IgD-negative memory B cell (primary cell): Measurements from ENCODE around the gene BRSK1. TPM values are rescaled to one million over a fixed set of nuclear protein-coding genes. Genes with fewer than 3 reads are reported as not detected.
A peak's percentile ranks its signal among the peaks of the same experiment; 100 is the strongest.

Experiments used
- H3K27ac Mint-ChIP-seq, 3 donors: one replicate each; pipeline ENCODE4 v1.8.0; 2020 to 2022; ENCODE audit warnings: mild to moderate bottlenecking in 3 of 3, mixed read lengths in 3 of 3, moderate library complexity in 1 of 3
- H3K27me3 Mint-ChIP-seq: one replicate; pipeline ENCODE4 v1.8.0; 2021; ENCODE audit warnings: mixed read lengths
- H3K36me3 Mint-ChIP-seq: one replicate; pipeline ENCODE4 v1.8.0; 2020; ENCODE audit warnings: mild to moderate bottlenecking, mixed read lengths
- H3K4me1 Mint-ChIP-seq, 3 donors: one replicate each; pipeline ENCODE4 v1.8.0; 2020 to 2022; ENCODE audit warnings: mixed read lengths in 3 of 3, mild to moderate bottlenecking in 1 of 3
- H3K4me3 Mint-ChIP-seq, 4 donors: one replicate each; pipeline ENCODE4 v1.8.0; 2020 to 2022; ENCODE audit warnings: mild to moderate bottlenecking in 4 of 4, mixed read lengths in 4 of 4, moderate library complexity in 3 of 4
- H3K9me3 Mint-ChIP-seq, 3 donors: one replicate each; pipeline ENCODE4 v1.8.0; 2020 to 2021; ENCODE audit warnings: mixed read lengths in 3 of 3, mild to moderate bottlenecking in 1 of 3
- polyA plus RNA-seq: library from polyadenylated mRNA; unstranded; fragments of 300-500 nt; fragmentation: Illumina TruSeq; gene quantifications from one replicate; pipeline ENCODE4 v1.2.3, GENCODE V29; 2021

The BRSK1 gene
- polyA plus RNA-seq, 1 donor from 2014 or later, result 0.34 TPM

DNA sequence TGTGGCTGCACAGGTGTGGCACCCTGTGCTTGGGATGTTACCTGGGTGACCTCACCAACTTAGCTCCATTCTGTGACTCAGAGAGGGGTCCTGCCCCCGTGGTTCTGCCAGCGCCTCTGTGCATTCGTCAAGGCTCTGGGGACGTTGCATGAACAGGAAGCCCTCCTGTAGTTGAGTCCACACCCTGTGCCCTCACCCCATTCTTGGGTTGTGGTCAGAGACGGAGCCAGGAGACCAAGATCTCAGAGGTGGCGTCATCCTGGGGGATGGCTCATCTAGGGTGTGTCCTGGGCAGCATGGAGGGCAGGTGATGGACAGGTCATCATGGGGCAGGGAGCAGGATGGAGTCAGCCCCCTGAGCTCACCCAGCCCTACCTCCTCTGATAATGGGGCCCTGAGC lies 68.2 kb downstream of the BRSK1 start:
- Mint-ChIP-seq H3K36me3 (no peaks in the 10 kb centered on the region), H3K27me3 (peaks cover 44% of the 10 kb centered on the region), H3K4me3 (no peak overlapping the region), H3K4me1 (peaks cover 4 to 9% (median 5%) of the 10 kb centered on the region in 3 donors), H3K9me3 (peaks cover 0 to 3% (median 0%) of the 10 kb centered on the region in 3 donors), H3K27ac (peak overlapping the region in 1 of 3 donors; percentile 69)

DNA sequence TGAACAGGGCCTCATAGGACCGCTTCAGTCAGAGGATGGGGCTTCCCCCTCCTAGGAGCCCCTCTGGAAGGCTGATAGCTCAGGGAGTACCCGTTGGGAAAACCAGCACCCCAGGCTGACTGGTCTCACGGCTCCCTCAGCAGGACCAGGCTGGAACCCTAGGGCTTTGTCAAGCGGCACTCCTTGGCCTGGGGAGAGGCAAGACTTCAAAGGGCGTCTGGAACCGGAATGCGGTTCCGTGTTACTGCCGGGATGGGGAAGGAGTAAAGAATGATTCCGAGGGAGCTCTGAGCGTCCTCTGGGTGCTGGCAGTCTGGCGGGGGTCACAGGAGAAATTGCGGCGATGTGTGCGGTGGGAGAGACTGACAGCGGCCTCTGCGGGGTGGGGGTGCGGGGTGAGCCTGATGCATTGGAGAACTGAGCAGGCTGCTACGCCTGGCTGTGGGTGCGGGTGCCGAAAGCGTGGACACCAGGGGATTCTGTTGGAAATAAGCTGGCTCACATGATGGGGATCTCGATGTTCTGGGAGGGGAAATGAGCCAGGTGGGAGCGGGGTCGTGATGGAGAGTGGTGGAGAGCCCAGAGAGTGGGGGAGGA lies 68.8 kb downstream of the BRSK1 start:
- H3K27ac Mint-ChIP-seq, result peak overlapping the region in 1 of 3 donors; percentile 6
- peaks cover 47% of the 10 kb centered on the region for H3K27me3 Mint-ChIP-seq
- H3K9me3 Mint-ChIP-seq, result peaks cover 0 to 3% (median 0%) of the 10 kb centered on the region in 3 donors
- peaks cover 4 to 9% (median 5%) of the 10 kb centered on the region in 3 donors for H3K4me1 Mint-ChIP-seq
- H3K4me3 Mint-ChIP-seq, result peak overlapping the region in 3 of 4 donors; percentile 19 to 73 (median 50)
- peaks cover 2% of the 10 kb centered on the region for H3K36me3 Mint-ChIP-seq

DNA sequence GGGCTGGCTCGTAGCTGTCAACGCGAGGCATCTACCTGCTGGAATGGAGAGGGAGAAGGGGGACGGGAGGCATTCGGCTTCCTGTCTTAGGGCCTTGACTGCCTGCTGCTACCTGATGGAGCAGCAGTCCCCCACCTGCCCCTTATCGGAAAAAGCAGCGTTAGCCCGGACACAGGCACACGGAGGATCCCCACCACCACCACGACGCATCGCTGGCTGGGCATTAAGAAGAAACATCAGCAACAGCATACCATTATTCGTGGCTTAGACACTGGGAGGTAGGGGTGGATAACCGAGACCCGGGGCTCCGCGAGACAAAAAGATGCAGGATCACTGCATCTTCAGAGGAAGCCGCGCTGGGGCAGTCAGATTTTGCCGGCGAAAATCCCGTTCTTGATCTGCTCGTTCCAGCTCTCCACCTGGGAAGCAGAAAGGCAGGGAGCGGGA lies 69.6 kb downstream of the BRSK1 start:
- Mint-ChIP-seq H3K4me1 (peaks cover 4 to 9% (median 5%) of the 10 kb centered on the region in 3 donors), H3K36me3 (peaks cover 2% of the 10 kb centered on the region), H3K27ac (no peak overlapping the region), H3K27me3 (peaks cover 46% of the 10 kb centered on the region), H3K9me3 (peaks cover 0 to 5% (median 0%) of the 10 kb centered on the region in 3 donors), H3K4me3 (peak overlapping the region; percentile 50 to 89 (median 76))

DNA sequence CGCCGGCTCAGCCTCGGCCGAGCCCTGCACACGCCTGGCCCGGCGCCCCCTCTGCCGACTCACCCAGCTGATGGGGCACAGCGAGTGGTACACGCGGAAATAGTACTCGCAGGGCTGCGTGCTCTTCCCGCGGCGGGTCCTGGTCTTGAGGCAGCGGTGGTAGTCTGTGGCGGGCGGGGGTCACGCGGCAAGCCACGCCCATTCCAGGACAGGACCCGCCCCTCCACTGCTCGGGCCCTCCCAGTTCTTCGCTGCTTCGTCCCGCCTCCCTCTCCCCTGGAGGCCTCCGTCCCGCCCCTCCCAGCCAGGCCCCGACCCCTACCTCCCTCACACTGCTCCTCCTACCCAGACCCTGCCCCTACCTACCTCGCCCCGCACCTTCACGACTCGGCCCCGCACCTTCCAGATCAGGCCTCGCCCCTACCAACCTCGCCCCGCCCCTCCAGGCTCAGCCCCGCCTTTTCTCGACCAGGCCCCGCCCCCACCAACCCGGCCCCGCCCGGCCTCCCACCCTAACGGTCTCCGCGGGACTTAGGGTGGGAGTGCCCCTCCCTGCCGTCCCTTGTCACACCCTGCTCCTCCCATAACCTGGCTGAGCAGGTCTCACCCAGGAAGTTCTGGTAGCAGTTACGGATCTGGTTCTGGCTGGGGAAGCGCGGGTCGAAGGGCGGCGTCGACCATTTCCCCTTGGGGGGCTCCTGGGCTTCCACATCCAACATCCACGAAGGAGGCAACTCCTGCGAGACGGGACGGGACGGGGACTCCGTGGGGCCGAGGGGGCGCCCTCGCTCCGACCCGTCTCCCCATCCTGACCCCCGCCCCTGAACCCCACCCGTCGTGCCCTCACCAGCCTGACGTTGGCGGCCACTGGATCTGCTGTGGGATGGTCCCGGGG lies 70.3 kb downstream of the BRSK1 start:
- peaks cover 4 to 9% (median 5%) of the 10 kb centered on the region in 3 donors for H3K4me1 Mint-ChIP-seq
- peak overlapping the region in 3 of 4 donors; percentile 68 to 89 (median 85) for H3K4me3 Mint-ChIP-seq
- H3K27ac Mint-ChIP-seq, result peak overlapping the region in 1 of 3 donors; percentile 39
- peaks cover 0 to 5% (median 0%) of the 10 kb centered on the region in 3 donors for H3K9me3 Mint-ChIP-seq
- peaks cover 46% of the 10 kb centered on the region for H3K27me3 Mint-ChIP-seq
- peaks cover 2% of the 10 kb centered on the region for H3K36me3 Mint-ChIP-seq

DNA sequence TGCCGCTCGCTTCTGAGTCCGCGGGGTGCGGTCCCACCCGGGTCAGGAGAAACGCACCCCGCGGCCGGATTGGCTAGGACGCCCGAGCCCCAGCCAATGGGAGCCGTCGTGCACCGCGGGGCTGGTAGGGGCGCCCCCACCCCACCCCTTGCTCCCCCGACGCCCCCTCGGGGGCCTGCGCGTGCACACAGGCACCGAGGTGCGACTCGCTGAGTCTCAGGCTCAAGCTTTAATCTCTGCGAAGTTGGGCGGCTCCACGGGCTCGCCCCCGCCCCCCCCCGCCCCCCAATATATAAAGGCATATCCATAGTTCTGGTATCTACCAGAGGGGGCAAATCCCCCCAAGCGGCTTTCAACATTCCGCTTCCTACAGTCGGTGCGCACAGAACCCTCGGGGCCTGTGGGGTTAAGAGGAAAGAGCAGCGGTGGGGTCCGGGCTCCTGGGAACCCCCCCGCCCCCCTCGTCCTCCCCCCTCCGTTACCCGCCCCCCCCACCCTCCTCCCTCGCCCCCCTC lies 71.0 kb downstream of the BRSK1 start, which contains the start of gene COX6B2:
Gene COX6B2 (minus strand): TSS at position 22 of the 515 bp plus-strand sequence. CDS start 198 bp downstream, outside the sequence.
- Mint-ChIP-seq H3K4me3 (peak within 1 kb of the TSS; percentile 50 to 89 (median 76)), H3K27ac (peak within 1 kb of the TSS in 1 of 3 donors; percentile 39), H3K36me3 (peaks cover 2% of the 10 kb centered on the region), H3K9me3 (peaks cover 0 to 5% (median 0%) of the 10 kb centered on the region in 3 donors), H3K27me3 (peaks cover 46% of the 10 kb centered on the region), H3K4me1 (peaks cover 4 to 9% (median 5%) of the 10 kb centered on the region in 3 donors)

DNA sequence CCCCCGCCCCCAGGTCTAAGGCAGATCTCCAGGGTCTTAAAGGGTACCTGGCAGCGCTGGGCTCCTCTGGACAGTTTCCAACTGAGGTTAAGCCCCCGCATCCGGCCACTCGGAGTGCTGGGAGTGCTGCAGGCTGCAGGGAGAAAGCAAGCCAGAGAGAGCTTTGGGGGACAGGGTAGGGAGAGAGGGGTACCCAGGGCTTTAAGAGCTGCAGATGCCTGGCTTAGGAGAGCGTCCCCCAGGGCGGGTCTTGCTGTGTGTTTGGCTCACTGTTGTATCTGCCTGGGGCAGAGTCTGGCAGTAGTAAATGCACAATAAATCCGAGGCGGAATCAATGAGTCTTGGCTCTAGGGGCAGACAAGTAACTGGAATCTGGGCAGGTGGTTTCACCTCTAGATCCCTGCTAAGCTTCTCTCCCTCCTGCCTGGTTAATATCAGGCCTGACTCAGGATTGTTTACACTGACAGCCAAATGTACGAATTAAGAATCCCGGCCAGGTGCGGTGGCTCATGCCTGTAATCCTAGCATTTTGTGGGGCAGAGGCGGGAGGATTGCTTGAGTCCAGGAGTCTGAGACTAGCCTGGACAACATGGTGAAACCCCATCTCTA lies 71.5 kb downstream of the BRSK1 start:
- Mint-ChIP-seq H3K27ac (no peak overlapping the region), H3K4me1 (peaks cover 4 to 9% (median 5%) of the 10 kb centered on the region in 3 donors), H3K4me3 (no peak overlapping the region), H3K36me3 (peaks cover 2% of the 10 kb centered on the region), H3K9me3 (peaks cover 0 to 5% (median 0%) of the 10 kb centered on the region in 3 donors), H3K27me3 (peaks cover 46% of the 10 kb centered on the region)

DNA sequence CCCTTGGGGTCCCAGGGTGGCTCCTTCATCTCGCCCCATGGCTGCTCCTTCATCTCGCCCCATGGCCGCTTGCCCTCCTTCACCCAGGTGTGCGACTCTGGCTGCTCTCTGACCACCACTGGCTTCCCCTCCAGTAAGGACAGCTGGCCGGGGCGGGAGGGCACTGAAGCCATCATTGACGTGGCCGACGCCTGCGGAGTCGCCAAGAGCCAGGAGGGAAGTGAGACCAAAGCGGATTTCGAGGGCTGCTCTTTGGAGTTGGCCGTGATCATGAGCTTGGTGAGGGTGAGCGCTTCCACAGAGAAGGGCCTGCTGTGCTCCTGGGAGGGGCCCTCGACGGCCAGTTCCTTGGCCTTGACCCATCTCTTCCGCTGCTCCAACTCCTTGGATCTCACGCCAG lies 74.7 kb downstream of the BRSK1 start:
- Mint-ChIP-seq H3K4me3 (no peak overlapping the region), H3K36me3 (peaks cover 2% of the 10 kb centered on the region), H3K27me3 (peaks cover 24% of the 10 kb centered on the region), H3K9me3 (peaks cover 0 to 2% (median 0%) of the 10 kb centered on the region in 3 donors), H3K27ac (no peak overlapping the region), H3K4me1 (peaks cover 0 to under 1% (median 0%) of the 10 kb centered on the region in 3 donors)

DNA sequence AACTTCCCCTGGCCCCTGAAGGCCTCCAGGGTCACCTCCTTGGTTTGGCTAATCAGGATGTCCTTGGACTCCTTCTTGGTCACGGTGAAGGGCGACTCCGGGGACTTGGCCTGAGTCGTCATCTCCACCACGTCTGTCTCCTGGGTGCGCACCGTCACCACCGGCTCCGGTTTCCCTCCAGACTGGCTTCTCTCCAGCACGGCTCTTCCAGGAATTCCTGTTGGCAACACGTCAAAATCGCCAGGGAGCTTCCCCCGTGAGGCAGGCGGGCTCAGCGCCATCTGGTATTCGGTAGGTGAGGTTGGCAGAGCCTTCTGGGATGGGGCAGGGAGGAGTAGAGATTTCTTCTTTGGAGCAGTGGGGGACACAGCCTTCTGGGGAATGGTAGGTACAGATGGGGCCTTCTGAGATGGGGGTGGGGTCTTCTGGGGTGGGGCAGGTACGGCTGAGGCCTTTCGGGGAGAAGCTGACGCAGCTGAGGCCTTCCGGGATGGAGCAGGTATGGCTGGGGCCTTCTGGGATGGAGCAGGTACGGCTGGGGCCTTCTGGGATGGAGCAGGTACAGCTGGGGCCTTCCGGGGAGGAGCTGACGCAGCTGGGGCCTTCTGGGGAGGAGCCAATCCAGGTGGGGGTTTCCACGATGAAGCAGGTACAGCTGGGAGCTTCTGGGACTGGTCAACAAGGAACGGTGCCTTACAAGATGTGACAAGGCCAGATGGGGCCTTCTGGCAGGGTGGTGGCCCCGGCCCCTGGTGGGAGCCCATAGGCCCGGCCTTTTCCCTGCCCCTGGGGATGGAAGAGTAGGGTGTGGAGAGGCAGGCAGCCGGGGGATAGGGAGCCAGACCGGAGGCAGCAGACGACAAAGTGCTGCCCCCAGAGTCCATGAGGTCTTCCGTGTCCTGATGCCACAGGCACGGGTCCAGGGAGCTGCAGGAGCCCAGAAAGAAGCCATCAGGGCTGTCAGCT lies 75.4 kb downstream of the BRSK1 start:
- no peaks in the 10 kb centered on the region for H3K4me1 Mint-ChIP-seq
- peaks cover 2% of the 10 kb centered on the region for H3K36me3 Mint-ChIP-seq
- peaks cover 22% of the 10 kb centered on the region for H3K27me3 Mint-ChIP-seq
- H3K9me3 Mint-ChIP-seq, result peaks cover 0 to 2% (median 0%) of the 10 kb centered on the region in 3 donors
- H3K4me3 Mint-ChIP-seq, result no peak overlapping the region
- H3K27ac Mint-ChIP-seq, result no peak overlapping the region

DNA sequence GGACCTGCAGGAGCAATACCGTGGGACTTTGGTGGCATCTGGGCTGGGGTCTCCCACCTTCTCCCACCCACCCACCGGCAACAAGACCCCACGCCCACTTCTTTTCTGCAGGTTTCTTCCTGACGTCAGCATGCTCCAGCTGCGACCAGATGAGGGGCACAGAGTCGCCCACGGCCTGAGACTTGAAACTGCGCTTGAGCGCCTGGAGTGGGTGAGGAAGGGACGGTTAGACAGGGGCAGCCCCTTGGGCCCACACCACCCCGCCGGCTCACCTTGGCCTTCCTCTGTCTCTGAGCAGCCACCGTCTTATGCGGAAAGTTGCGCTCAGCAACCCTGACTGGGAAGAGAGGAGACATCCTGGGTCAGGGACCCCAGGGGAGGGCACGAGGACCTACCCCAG lies 77.1 kb downstream of the BRSK1 start:
- Mint-ChIP-seq H3K27me3 (peaks cover 19% of the 10 kb centered on the region), H3K4me3 (no peak overlapping the region), H3K36me3 (peaks cover 2% of the 10 kb centered on the region), H3K4me1 (no peaks in the 10 kb centered on the region), H3K9me3 (peaks cover 0 to 2% (median 0%) of the 10 kb centered on the region in 3 donors), H3K27ac (no peak overlapping the region)

Other genes with a start within 250 kb of the BRSK1 start
- gene GP6, start 245.7 kb upstream of the BRSK1 start, polyA plus RNA-seq, result 0.55 TPM
- 18.7 TPM for gene RDH13, start 220.8 kb upstream of the BRSK1 start, polyA plus RNA-seq
- gene EPS8L1, start 208.1 kb upstream of the BRSK1 start, polyA plus RNA-seq, result 0.93 TPM
- 7.4 TPM for gene PPP1R12C, start 166.4 kb upstream of the BRSK1 start, polyA plus RNA-seq
- gene TNNT1, start 134.8 kb upstream of the BRSK1 start, polyA plus RNA-seq, result not detected
- not detected for gene TNNI3, start 126.3 kb upstream of the BRSK1 start, polyA plus RNA-seq
- gene DNAAF3, start 117.4 kb upstream of the BRSK1 start, polyA plus RNA-seq, result not detected
- 0.43 TPM for gene SYT5, start 103.7 kb upstream of the BRSK1 start, polyA plus RNA-seq
- not detected for gene PTPRH, start 74.5 kb upstream of the BRSK1 start, polyA plus RNA-seq
- gene TMEM86B, start 55.2 kb upstream of the BRSK1 start, polyA plus RNA-seq, result 1.4 TPM
- gene PPP6R1, start 25.0 kb upstream of the BRSK1 start, polyA plus RNA-seq, result 47.0 TPM
- 34.1 TPM for gene HSPBP1, start 3.9 kb upstream of the BRSK1 start, polyA plus RNA-seq
- gene TMEM150B, start 41.3 kb downstream of the BRSK1 start, polyA plus RNA-seq, result not detected
- 2.3 TPM for gene KMT5C, start 55.9 kb downstream of the BRSK1 start, polyA plus RNA-seq
- not detected for gene COX6B2, start 70.7 kb downstream of the BRSK1 start, polyA plus RNA-seq
- not detected for gene GARIN5B, start 79.3 kb downstream of the BRSK1 start, polyA plus RNA-seq
- not detected for gene IL11, start 86.5 kb downstream of the BRSK1 start, polyA plus RNA-seq
- not detected for gene TMEM190, start 92.8 kb downstream of the BRSK1 start, polyA plus RNA-seq
- gene TMEM238, start 100.3 kb downstream of the BRSK1 start, polyA plus RNA-seq, result 1.1 TPM
- 825 TPM for gene RPL28, start 101.9 kb downstream of the BRSK1 start, polyA plus RNA-seq
- 37.6 TPM for gene UBE2S, start 123.8 kb downstream of the BRSK1 start, polyA plus RNA-seq
- not detected for gene SHISA7, start 159.3 kb downstream of the BRSK1 start, polyA plus RNA-seq
- gene ISOC2, start 177.6 kb downstream of the BRSK1 start, polyA plus RNA-seq, result 40.0 TPM
- not detected for gene C19orf85, start 180.8 kb downstream of the BRSK1 start, polyA plus RNA-seq
- gene ZNF628, start 192.6 kb downstream of the BRSK1 start, polyA plus RNA-seq, result 0.34 TPM
- gene NAT14, start 201.2 kb downstream of the BRSK1 start, polyA plus RNA-seq, result 6.1 TPM
- not detected for gene SSC5D, start 204.4 kb downstream of the BRSK1 start, polyA plus RNA-seq